ENCODE results near the gene TANGO2. TPM values are rescaled to one million over a fixed set of nuclear protein-coding genes. Genes with fewer than 3 reads are reported as not detected.
A peak's percentile ranks its signal among the peaks of the same experiment; 100 is the strongest.

Gene TANGO2
- total and polyA plus RNA-seq, 9 of the 15 experiments (the other 6 are each of a cell fraction or from before 2014, with no cell fraction given): 15.5 to 94.9 (median 70.1) TPM

- no peak for TF ChIP-seq CC2D1A (IDR thresholded peaks at IDR 0.05)
- TF ChIP-seq SRSF9 (IDR thresholded peaks at IDR 0.05; ENCODE audit: borderline replicate concordance, low read depth, low read length): no peak
- no peak for TF ChIP-seq PHB2 (IDR thresholded peaks at IDR 0.05; ENCODE audit: low read depth)
- TF ChIP-seq, protein P1, sequence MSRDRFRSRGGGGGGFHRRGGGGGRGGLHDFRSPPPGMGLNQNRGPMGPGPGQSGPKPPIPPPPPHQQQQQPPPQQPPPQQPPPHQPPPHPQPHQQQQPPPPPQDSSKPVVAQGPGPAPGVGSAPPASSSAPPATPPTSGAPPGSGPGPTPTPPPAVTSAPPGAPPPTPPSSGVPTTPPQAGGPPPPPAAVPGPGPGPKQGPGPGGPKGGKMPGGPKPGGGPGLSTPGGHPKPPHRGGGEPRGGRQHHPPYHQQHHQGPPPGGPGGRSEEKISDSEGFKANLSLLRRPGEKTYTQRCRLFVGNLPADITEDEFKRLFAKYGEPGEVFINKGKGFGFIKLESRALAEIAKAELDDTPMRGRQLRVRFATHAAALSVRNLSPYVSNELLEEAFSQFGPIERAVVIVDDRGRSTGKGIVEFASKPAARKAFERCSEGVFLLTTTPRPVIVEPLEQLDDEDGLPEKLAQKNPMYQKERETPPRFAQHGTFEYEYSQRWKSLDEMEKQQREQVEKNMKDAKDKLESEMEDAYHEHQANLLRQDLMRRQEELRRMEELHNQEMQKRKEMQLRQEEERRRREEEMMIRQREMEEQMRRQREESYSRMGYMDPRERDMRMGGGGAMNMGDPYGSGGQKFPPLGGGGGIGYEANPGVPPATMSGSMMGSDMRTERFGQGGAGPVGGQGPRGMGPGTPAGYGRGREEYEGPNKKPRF (IDR thresholded peaks at IDR 0.05; ENCODE audit: low read depth, low read length): no peak
- TF ChIP-seq NCOA6 (IDR thresholded peaks at IDR 0.05): no peak
- TF ChIP-seq GABPB2 (CRISPR knock-in tag; conservative IDR thresholded peaks at IDR 0.05): 0 out of 2 replicates have a peak, but pooled peaks have one; percentile 71
- no peak for TF ChIP-seq HNRNPH1 (optimal IDR thresholded peaks at IDR 0.05; ENCODE audit: low read depth, low read length)
- TF ChIP-seq JUNB (CRISPR knock-in tag; conservative IDR thresholded peaks at IDR 0.05): no peak
- TF ChIP-seq ZNF197 (CRISPR knock-in tag; IDR thresholded peaks at IDR 0.05; ENCODE audit: low read depth): no peak
- peak; percentile 6 for TF ChIP-seq CHD7 (IDR thresholded peaks at IDR 0.05; ENCODE audit: low read depth, low read length)
- TF ChIP-seq KAT2B (IDR thresholded peaks at IDR 0.05; ENCODE audit: low read depth, low read length): no peak
- TF ChIP-seq TAF15 (IDR thresholded peaks at IDR 0.05; ENCODE audit: low read depth, low read length): peak; percentile 47; the same call in 1 of the 2 replicates
- no peak for TF ChIP-seq RFX7 (CRISPR knock-in tag; IDR thresholded peaks at IDR 0.05)
- TF ChIP-seq, protein P2, sequence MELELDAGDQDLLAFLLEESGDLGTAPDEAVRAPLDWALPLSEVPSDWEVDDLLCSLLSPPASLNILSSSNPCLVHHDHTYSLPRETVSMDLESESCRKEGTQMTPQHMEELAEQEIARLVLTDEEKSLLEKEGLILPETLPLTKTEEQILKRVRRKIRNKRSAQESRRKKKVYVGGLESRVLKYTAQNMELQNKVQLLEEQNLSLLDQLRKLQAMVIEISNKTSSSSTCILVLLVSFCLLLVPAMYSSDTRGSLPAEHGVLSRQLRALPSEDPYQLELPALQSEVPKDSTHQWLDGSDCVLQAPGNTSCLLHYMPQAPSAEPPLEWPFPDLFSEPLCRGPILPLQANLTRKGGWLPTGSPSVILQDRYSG (tag; conservative IDR thresholded peaks at IDR 0.05; ENCODE audit: low read depth): no peak
Measured at GRCh38 chr22:20113551-20114310, 92.8 kb downstream of the TANGO2 start (continued).

Measured in K562 (cell line).